ENCODE results near the gene BICC1. TPM values are rescaled to one million over a fixed set of nuclear protein-coding genes. Genes with fewer than 3 reads are reported as not detected.

Gene BICC1
- total RNA-seq, 1 donor from 2014 or later, result 150 TPM

- H3K4me3 ChIP-seq (ENCODE audit: low read depth, low read length), result no peak overlapping the region
- no peak for TF ChIP-seq CTCF (conservative IDR thresholded peaks at IDR 0.05; ENCODE audit: low read depth, low read length)
- no peak for DNase-seq (ENCODE audit: low read depth)
Measured at GRCh38 chr10:58618158-58618676, 105.5 kb downstream of the BICC1 start.

DNA sequence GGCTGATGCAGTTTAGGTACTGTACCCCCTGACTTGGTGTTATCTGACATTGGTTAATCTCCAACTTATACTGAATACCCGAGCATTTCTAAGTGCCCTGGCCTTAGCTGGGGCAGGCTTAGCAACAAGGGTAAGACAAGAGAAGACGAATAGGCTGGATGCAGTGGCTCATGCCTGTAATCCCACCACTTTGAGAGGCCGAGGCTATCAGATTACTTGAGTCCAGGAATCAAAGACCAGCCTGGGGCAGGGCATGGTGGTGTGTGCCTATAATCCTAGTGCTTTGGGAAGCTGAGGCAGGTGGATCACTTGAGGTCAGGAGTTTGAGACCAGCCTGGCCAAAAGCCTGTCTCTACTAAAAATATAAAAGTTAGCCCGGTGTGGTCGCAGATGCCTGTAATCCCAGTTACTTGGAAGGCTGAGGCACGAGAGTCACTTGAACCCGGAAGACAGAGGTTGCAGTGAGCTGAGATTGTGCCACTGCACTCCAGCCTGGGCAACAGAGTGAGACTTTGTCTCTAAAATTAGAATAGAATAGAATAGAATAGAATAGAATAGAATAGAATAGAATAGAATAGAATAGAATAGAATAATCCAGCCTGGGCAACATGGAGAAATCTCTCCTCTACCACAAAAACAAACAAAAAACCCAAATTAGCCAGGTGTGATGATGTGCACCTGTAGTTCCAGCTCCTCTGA lies 108.9 kb downstream of the BICC1 start:
- no peak for DNase-seq (ENCODE audit: low read depth)
- no peak overlapping the region for H3K4me3 ChIP-seq (ENCODE audit: low read depth, low read length)
- TF ChIP-seq CTCF (conservative IDR thresholded peaks at IDR 0.05; ENCODE audit: low read depth, low read length), result no peak

GRCh38 chr10:58622246-58622645 lies 109.6 kb downstream of the BICC1 start:
- no peak for DNase-seq (ENCODE audit: low read depth)
- no peak for TF ChIP-seq CTCF (conservative IDR thresholded peaks at IDR 0.05; ENCODE audit: low read depth, low read length)
- no peak overlapping the region for H3K4me3 ChIP-seq (ENCODE audit: low read depth, low read length)

DNA sequence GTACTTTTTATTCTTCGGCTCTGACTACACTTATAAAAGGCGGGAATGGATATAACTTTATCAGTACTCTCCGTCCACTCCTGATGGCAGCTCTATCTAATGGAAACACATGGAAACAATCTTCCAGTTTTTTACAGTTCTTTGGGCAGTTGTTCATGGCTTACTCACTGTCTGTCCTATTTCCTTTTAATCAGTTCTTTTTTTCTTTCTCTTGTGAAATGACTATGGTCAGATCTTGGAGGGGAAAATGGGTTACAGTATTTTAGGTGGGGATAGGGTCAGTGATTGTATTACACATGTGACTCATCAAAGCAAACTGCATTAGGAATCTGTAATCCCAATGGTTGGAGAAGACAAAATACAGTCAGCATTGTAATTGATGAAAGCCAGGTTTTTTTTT lies 112.4 kb downstream of the BICC1 start:
- TF ChIP-seq CTCF (conservative IDR thresholded peaks at IDR 0.05; ENCODE audit: low read depth, low read length), result no peak
- no peak overlapping the region for H3K4me3 ChIP-seq (ENCODE audit: low read depth, low read length)
- DNase-seq (ENCODE audit: low read depth), result no peak

DNA sequence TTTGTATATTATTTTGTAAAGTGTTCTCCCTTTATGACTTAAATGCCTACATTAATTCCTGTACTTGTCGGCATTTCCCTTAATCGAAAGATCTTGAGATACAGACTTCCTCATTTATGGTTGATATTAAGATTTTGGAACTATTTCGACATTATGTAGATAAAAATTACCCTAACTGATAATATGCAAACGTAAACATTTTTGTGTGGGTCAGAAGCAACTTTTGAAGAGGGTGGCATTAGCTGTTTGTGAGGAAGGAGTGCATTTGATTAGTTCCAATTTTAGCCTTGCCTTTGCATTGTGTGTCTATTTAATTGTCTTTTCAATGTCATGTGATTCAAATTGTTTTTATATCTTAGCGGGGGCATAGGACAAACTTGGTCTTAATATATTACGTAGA lies 114.7 kb downstream of the BICC1 start:
- TF ChIP-seq CTCF (conservative IDR thresholded peaks at IDR 0.05; ENCODE audit: low read depth, low read length), result no peak
- H3K4me3 ChIP-seq (ENCODE audit: low read depth, low read length), result no peak overlapping the region
- DNase-seq (ENCODE audit: low read depth), result no peak

- no peak for TF ChIP-seq CTCF (conservative IDR thresholded peaks at IDR 0.05; ENCODE audit: low read depth, low read length)
- H3K4me3 ChIP-seq (ENCODE audit: low read depth, low read length), result no peak overlapping the region
- no peak for DNase-seq (ENCODE audit: low read depth)
Measured at GRCh38 chr10:58631715-58632114, 119.0 kb downstream of the BICC1 start.

DNA sequence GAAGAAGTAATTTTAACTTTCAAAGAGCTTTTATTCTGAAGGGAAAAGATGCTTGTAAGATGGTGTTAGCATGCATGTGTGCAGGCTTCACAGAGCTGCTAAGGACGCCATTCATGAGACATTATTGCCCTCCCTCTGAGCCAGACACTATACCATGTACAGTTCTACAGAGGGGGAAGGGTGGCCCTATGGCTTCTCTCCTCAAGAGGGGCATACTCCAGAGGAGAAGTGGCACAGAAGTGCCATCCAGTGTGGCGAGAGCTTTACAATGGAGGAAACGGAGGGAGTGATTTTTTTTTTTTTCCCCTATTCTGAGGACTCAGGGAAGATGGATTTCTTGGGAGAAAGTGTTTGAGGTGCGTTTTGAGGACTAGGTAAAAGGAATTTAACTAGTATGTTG lies 119.5 kb downstream of the BICC1 start:
- no peak overlapping the region for H3K4me3 ChIP-seq (ENCODE audit: low read depth, low read length)
- no peak for TF ChIP-seq CTCF (conservative IDR thresholded peaks at IDR 0.05; ENCODE audit: low read depth, low read length)
- DNase-seq (ENCODE audit: low read depth), result no peak

Measured in epithelial cell of proximal tubule (primary cell).